Subcutaneous adipose tissue (tissue), 4 donors: ENCODE data around the gene ITGB1. TPM values are rescaled to one million over a fixed set of nuclear protein-coding genes. Genes with fewer than 3 reads are reported as not detected.

Source experiments
- CTCF ChIP-seq: fragments of 450-650 bp; IDR thresholded peaks from one replicate; pipeline ENCODE4 v1.5.1; 2016; ENCODE audit warnings: low read depth, mild to moderate bottlenecking, control low read depth, antibody characterized with exemption, moderate library complexity
- total RNA-seq, 4 donors: library from RNA; depleted of rRNA; stranded (reverse); fragments of >200 nt; gene quantifications; one replicate each; pipeline ENCODE4 v1.1.0, GENCODE V29; 2016

ITGB1 gene
- total RNA-seq, 4 donors from 2014 or later: 794 to 1,994 (median 1,022) TPM

- no peak for TF ChIP-seq CTCF
Measured at GRCh38 chr10:32990811-32991210, 32.8 kb upstream of the ITGB1 start.

- TF ChIP-seq CTCF: no peak
Measured at GRCh38 chr10:32988604-32989003, 30.6 kb upstream of the ITGB1 start.

- TF ChIP-seq CTCF: no peak
Measured at GRCh38 chr10:32987172-32987571, 29.1 kb upstream of the ITGB1 start.

- no peak for TF ChIP-seq CTCF
Measured at GRCh38 chr10:32985775-32986350, 27.8 kb upstream of the ITGB1 start.

- TF ChIP-seq CTCF: no peak
Measured at GRCh38 chr10:32985341-32985764, 27.3 kb upstream of the ITGB1 start.

- TF ChIP-seq CTCF: no peak
Measured at GRCh38 chr10:32984003-32984600, 26.1 kb upstream of the ITGB1 start.

- TF ChIP-seq CTCF: no peak
Measured at GRCh38 chr10:32982911-32983909, 25.2 kb upstream of the ITGB1 start.
